OCI-LY7 (cell line): ENCODE measurements around the gene IL10RB. TPM values are rescaled to one million over a fixed set of nuclear protein-coding genes. Genes with fewer than 3 reads are reported as not detected.
"Not testable (repeated sequence)": the region's sequence is repeated elsewhere in the genome, so short reads cannot be mapped to it uniquely, and the experiment has no call there.

ENCODE experiments used
- BruUV-seq: library from RNA; stranded (reverse); fragments of 400-500 nt; replicated peaks from 2 replicates; lab custom pipeline; 2021; lab: Mats Ljungman, UMichigan
- CTCF ChIA-PET: fragments of 300-600 bp; sonication (Branson Sonifier 250); formaldehyde crosslinking; loops from one replicate; lab custom pipeline; 2022; ENCODE audit warnings: antibody characterized with exemption; ENCODE audit not compliant: unreplicated experiment; lab: Charles Lee
- POLR2A ChIA-PET: fragments of 300-600 bp; sonication (Branson Sonifier 250); formaldehyde crosslinking; loops from one replicate; lab custom pipeline; 2022; ENCODE audit warnings: antibody characterized with exemption; lab: Charles Lee
- DNase-seq: peaks from one replicate; pipeline ENCODE4 v3.0.0-alpha.2; 2015; ENCODE audit warnings: low spot score
- H2AFZ ChIP-seq: fragments of 200-600 bp; sonication (generic), shearing (Covaris generic); 2 replicates; pipeline ENCODE4 v1.6.1; 2014; ENCODE audit warnings: mild to moderate bottlenecking, antibody characterized with exemption, low read length, moderate library complexity
- H3K27ac ChIP-seq: fragments of 200-600 bp; sonication (generic); 2 replicates; pipeline ENCODE4 v1.5.1; 2014; ENCODE audit warnings: mixed run types, low read depth, mild to moderate bottlenecking, moderate library complexity, low read length, inconsistent platforms; ENCODE audit not compliant: poor library complexity, severe bottlenecking
- H3K36me3 ChIP-seq: fragments of 200-600 bp; sonication (generic); 2 replicates; pipeline ENCODE4 v1.6.1; 2014; ENCODE audit warnings: mild to moderate bottlenecking, antibody characterized with exemption, low read length, moderate library complexity, mixed read lengths; ENCODE audit not compliant: insufficient read depth
- H3K4me1 ChIP-seq: fragments of 200-600 bp; sonication (generic); 2 replicates; pipeline ENCODE4 v1.5.1; 2014; ENCODE audit warnings: mild to moderate bottlenecking, low read length; ENCODE audit not compliant: insufficient read depth, poor library complexity, severe bottlenecking
- H3K4me2 ChIP-seq: fragments of 200-600 bp; sonication (generic); 2 replicates; pipeline ENCODE4 v1.6.1; 2014; ENCODE audit warnings: mild to moderate bottlenecking, low read length
- H3K4me3 ChIP-seq: fragments of 200-600 bp; sonication (generic); 2 replicates; pipeline ENCODE4 v1.5.1; 2014; ENCODE audit warnings: mild to moderate bottlenecking, low read depth, low read length; ENCODE audit not compliant: poor library complexity, severe bottlenecking
- H3K79me2 ChIP-seq: fragments of 200-600 bp; sonication (generic); 2 replicates; pipeline ENCODE4 v1.6.1; 2016; ENCODE audit warnings: low read depth, mild to moderate bottlenecking, low read length, moderate library complexity, mixed read lengths; ENCODE audit not compliant: insufficient read depth
- H3K9me2 ChIP-seq: fragments of 200-600 bp; sonication (generic); 2 replicates; pipeline ENCODE4 v1.6.1; 2016; ENCODE audit warnings: mild to moderate bottlenecking, low read length, mixed read lengths; ENCODE audit not compliant: insufficient read depth
- H3K9me3 ChIP-seq: fragments of 200-600 bp; sonication (generic); 2 replicates; pipeline ENCODE4 v1.6.1; 2014; ENCODE audit warnings: mild to moderate bottlenecking, mixed run types, low read length, mixed read lengths
- H4K20me1 ChIP-seq: fragments of 200-600 bp; sonication (generic); 2 replicates; pipeline ENCODE4 v1.6.1; 2014; ENCODE audit warnings: mild to moderate bottlenecking, antibody characterized with exemption, low read length, moderate library complexity, mixed read lengths; ENCODE audit not compliant: insufficient read depth
- EZH2phosphoT487 ChIP-seq: fragments of 200-600 bp; sonication (generic); IDR thresholded peaks from 2 replicates; pipeline ENCODE4 v1.6.1; 2018; ENCODE audit warnings: low read depth, borderline replicate concordance, mild to moderate bottlenecking, mixed run types, antibody characterized with exemption, low read length, moderate library complexity, mixed read lengths
- intact Hi-C: fragments of 100-400 bp; cut with micrococcal nuclease; formaldehyde crosslinking; loops from one replicate; pipeline ENCODE4 v1.10.0; 2022; ENCODE audit not compliant: unreplicated experiment
- total RNA-seq, 2 experiments: library from RNA; depleted of rRNA in 1 of 2; stranded (reverse); fragments of >200 nt in 1 of 2; shearing (Covaris generic) in 1 of 2; gene quantifications; 2 replicates each; pipeline ENCODE4 v1.2.3, GENCODE V29; 2014 to 2022
- TF ChIP-seq, protein P1 (sequence below): fragments of 200-600 bp; sonication (generic); conservative IDR thresholded peaks from 2 replicates; pipeline ENCODE4 v1.5.1; 2014; ENCODE audit warnings: mild to moderate bottlenecking, antibody characterized with exemption, low read length, moderate library complexity, mixed read lengths

IL10RB gene
- total RNA-seq, 2 experiments from 2014 or later, result 48.0 to 48.3 TPM

DNA sequence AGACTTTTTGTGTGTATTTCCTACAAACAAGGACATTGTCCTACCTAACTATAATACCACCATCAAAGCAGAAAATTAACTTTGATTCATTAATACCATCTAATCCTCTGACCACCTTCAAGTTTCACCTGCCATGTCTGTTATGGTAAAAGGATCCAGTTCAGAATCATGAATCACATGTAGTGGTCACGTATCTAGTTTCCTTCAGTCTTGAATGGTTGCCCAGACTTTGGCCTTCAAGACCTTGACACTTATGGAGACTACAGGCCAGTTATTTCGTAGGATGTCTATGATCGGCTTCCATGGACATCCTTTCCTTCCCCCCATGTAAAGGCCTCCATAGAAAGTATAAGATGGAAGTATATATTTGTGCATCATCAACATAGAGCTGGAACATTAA is 46.9 kb upstream of the IL10RB start:
- ChIA-PET POLR2A (interaction anchor here (0.6 to 2.9 kb wide), 7 partner anchors 9 to 219 kb away, joined by 3 to 11 read pairs (median 5); partner anchors contain the start of gene IFNAR1), CTCF (no interaction called here)
- peak overlapping the region; percentile 5; the same call in 1 of the 2 replicates for H2AFZ ChIP-seq
- H3K4me1 ChIP-seq, result peaks cover 51% of the 10 kb centered on the region
- no peaks in the 10 kb centered on the region for H3K9me2 ChIP-seq
- no peaks in the 10 kb centered on the region for H4K20me1 ChIP-seq
- TF ChIP-seq, protein P1, sequence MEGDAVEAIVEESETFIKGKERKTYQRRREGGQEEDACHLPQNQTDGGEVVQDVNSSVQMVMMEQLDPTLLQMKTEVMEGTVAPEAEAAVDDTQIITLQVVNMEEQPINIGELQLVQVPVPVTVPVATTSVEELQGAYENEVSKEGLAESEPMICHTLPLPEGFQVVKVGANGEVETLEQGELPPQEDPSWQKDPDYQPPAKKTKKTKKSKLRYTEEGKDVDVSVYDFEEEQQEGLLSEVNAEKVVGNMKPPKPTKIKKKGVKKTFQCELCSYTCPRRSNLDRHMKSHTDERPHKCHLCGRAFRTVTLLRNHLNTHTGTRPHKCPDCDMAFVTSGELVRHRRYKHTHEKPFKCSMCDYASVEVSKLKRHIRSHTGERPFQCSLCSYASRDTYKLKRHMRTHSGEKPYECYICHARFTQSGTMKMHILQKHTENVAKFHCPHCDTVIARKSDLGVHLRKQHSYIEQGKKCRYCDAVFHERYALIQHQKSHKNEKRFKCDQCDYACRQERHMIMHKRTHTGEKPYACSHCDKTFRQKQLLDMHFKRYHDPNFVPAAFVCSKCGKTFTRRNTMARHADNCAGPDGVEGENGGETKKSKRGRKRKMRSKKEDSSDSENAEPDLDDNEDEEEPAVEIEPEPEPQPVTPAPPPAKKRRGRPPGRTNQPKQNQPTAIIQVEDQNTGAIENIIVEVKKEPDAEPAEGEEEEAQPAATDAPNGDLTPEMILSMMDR, result no peak
- no peak for TF ChIP-seq EZH2phosphoT487
- H3K9me3 ChIP-seq, result peaks cover 19% of the 10 kb centered on the region; the same call in 1 of the 2 replicates
- DNase-seq, result no peak
- H3K36me3 ChIP-seq, result no peaks in the 10 kb centered on the region; the same call in 1 of the 2 replicates
- no TSS peak for BruUV-seq
- no peak overlapping the region for H3K4me2 ChIP-seq
- no peak overlapping the region for H3K27ac ChIP-seq
- no peak overlapping the region for H3K4me3 ChIP-seq
- H3K79me2 ChIP-seq, result no peaks in the 10 kb centered on the region
- intact Hi-C loops, result no loop called here

DNA sequence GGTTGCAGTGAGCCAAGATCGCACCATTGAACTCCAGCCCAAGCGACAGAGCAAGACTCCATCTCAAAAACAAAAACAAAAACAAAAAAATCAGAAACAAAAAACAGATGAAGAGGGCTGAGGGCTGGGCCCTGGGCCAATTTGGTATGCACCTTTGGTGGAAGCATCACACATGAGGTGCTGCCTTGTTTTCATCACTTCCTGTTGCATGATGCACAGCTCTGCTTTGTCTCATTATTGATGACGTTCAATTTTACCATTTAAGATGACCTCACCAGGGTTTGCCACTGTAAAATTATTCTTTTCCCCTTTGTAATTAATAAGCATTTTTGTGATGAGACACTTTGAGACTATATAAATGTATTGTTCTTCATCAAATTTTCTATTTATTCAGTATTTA is 46.2 kb upstream of the IL10RB start:
- no peaks in the 10 kb centered on the region for H3K79me2 ChIP-seq
- H3K4me3 ChIP-seq, result no peak overlapping the region
- H2AFZ ChIP-seq, result 0 out of 2 replicates have a peak overlapping the region, but pooled peaks have one; percentile 23
- DNase-seq, result no peak
- H3K36me3 ChIP-seq, result no peaks in the 10 kb centered on the region; the same call in 1 of the 2 replicates
- no peak overlapping the region for H3K4me2 ChIP-seq
- ChIA-PET POLR2A (interaction anchor here (0.9 to 2.9 kb wide), 2 partner anchors 9 to 75 kb away, joined by 3 to 11 read pairs; no protein-coding TSS in a partner anchor), CTCF (no interaction called here)
- H4K20me1 ChIP-seq, result no peaks in the 10 kb centered on the region
- BruUV-seq, result no TSS peak
- no peaks in the 10 kb centered on the region for H3K9me2 ChIP-seq
- TF ChIP-seq, protein P1, result no peak
- no peak for TF ChIP-seq EZH2phosphoT487
- H3K27ac ChIP-seq, result no peak overlapping the region
- peaks cover 44% of the 10 kb centered on the region for H3K4me1 ChIP-seq
- intact Hi-C loops, result no loop called here
- H3K9me3 ChIP-seq, result peaks cover 19% of the 10 kb centered on the region; the same call in 1 of the 2 replicates

DNA sequence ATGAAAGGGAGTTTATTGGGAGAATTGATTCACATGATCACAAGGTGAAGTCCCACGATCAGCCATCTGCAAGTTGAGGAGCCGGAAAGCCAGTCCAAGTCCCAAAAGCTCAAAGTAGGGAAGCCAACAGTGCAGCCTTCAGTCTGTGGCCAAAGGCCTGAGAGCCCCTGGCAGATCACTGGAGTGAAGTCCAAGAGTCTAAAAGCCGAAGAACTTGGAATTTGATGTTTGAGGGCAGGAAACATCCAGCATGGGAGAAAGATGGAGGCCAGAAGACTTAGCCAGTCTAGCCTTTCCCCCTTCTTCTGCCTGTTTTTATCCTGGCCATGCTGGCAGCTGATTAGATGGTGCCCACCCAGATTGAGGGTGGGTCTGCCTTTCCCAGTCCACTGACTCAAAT is 40.8 kb upstream of the IL10RB start:
- H3K4me3 ChIP-seq, BruUV-seq, H3K27ac ChIP-seq, H3K36me3 ChIP-seq, CTCF ChIA-PET, H4K20me1 ChIP-seq, H3K4me2 ChIP-seq, intact Hi-C loops, DNase-seq, H3K9me2 ChIP-seq, H2AFZ ChIP-seq: not testable (repeated sequence)
- POLR2A ChIA-PET, result interaction anchor here (1.3 kb wide), 1 partner anchor 12 kb away, joined by 3 read pairs; no protein-coding TSS in a partner anchor
- Histone ChIP-seq H3K4me1 (peaks cover 12% of the 10 kb centered on the region), H3K9me3 (peaks cover 15% of the 10 kb centered on the region; the same call in 1 of the 2 replicates), H3K79me2 (peaks cover 11% of the 10 kb centered on the region; the same call in 1 of the 2 replicates)
